Coronary artery (tissue), 2 donors: ENCODE data around the gene FAM187B.

ENCODE experiments used
- DNase-seq: peaks from one replicate; pipeline ENCODE4 v3.0.0-alpha.2; 2017; ENCODE audit warnings: low spot score
- H3K27ac ChIP-seq, 2 donors: fragments of 200-600 bp; sonication (generic); one replicate each; pipeline ENCODE4 v1.5.1; 2016 to 2019
- H3K4me3 ChIP-seq: fragments of 200-600 bp; sonication (generic); 2 replicates; pipeline ENCODE4 v1.5.1; 2016; ENCODE audit warnings: mild to moderate bottlenecking, moderate library complexity
- CTCF ChIP-seq: fragments of 200-600 bp; sonication (generic); IDR thresholded peaks from one replicate; pipeline ENCODE4 v1.5.1; 2019; ENCODE audit warnings: antibody characterized with exemption

The FAM187B gene

GRCh38 chr19:35181387-35181786 lies 47.2 kb downstream of the FAM187B start:
- Histone ChIP-seq H3K4me3 (no peak overlapping the region), H3K27ac (no peak overlapping the region)
- DNase-seq, result no peak
- TF ChIP-seq CTCF, result no peak

DNA sequence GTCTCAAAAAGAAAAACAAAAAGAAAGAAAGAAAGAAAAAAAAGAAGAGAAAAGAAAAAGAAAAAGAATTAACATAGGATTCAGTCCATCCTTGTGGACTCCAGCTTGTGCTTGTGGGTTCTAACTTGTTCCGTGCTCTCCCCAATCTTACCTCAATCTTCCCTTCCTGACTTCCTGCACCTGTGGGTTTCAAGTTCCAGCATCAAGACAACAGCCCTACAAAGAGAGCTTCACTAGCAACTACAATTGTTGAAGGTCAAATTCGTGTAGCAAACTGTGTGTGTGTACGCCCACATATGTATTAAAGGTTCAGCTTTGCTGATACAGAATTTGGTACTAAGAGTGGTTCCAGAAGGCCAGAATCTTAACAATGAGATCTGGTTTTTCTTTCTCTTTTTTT lies 48.7 kb downstream of the FAM187B start:
- TF ChIP-seq CTCF, result no peak
- no peak overlapping the region for H3K27ac ChIP-seq
- no peak for DNase-seq
- no peak overlapping the region for H3K4me3 ChIP-seq

- DNase-seq, result no peak
- no peak overlapping the region for H3K27ac ChIP-seq
- TF ChIP-seq CTCF, result no peak
- no peak overlapping the region for H3K4me3 ChIP-seq
Observed at GRCh38 chr19:35178701-35179100, 49.8 kb downstream of the FAM187B start.

DNA sequence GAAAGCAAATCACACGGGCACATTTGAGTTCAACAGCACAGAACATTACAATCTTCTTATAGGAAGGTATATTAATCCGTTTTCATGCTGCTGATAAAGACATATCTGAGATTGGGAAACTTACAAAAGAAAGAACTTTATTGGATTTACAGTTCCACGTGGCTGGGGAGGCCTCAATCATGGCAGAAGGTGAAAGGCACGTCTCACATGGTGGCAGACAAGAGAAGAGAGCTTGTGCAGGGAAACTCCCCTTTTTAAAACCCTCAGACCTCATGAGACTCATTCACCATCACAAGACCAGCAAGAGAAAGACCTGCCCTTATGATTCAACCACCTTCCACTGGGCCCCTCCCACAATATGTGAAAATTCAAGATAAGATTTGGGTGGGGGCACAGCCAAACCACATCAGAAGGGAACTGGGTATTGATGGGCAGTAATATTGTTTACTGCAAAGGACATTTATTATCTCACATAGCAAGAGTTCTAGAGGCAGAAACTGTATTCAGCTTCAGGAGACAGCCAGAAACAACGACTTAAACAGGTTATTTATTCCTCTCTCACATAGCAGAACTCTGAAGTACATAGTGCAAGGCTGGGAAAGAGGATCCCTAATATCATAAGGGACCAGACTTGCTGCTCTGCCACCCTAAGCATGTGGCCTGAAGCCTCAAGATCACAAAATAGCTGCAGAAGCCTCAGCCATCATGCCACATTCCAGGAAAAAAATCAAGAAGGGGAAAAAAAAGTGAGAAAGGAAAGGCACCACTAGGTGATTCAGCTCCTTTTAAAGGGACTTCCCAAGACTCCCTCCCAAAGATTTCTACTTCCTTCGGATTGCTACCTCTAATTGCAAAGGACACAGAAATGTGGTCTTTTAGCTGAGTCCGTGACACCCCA lies 50.9 kb downstream of the FAM187B start:
- no peak overlapping the region for H3K27ac ChIP-seq
- TF ChIP-seq CTCF, result no peak
- no peak for DNase-seq
- H3K4me3 ChIP-seq, result no peak overlapping the region

GRCh38 chr19:35176181-35176570 lies 52.4 kb downstream of the FAM187B start:
- H3K27ac ChIP-seq, result no peak overlapping the region
- no peak for TF ChIP-seq CTCF
- DNase-seq, result no peak
- H3K4me3 ChIP-seq, result no peak overlapping the region
